Lower leg skin (tissue), 4 donors: ENCODE results near the gene LMNA. TPM values are rescaled to one million over a fixed set of nuclear protein-coding genes. Genes with fewer than 3 reads are reported as not detected.

Experiments
- DNase-seq, 2 donors: peaks; one replicate each; pipeline ENCODE4 v3.0.0-alpha.2; 2019; ENCODE audit warnings: low spot score in 2 of 2
- H3K4me3 ChIP-seq: fragments of 200-600 bp; sonication (generic); 2 replicates; pipeline ENCODE4 v1.5.1; 2017; ENCODE audit warnings: mild to moderate bottlenecking, low read depth; ENCODE audit not compliant: poor library complexity, severe bottlenecking
- POLR2A ChIP-seq, 2 donors: fragments of 450-650 bp; IDR thresholded peaks; one replicate each; pipeline ENCODE4 v1.6.1; 2016 to 2017; ENCODE audit warnings: antibody characterized with exemption in 2 of 2, mild to moderate bottlenecking in 1 of 2, moderate library complexity in 1 of 2
- WGBS, 2 donors: methylation state at CpG; one replicate each; pipeline ENCODE4 v1.1.5; 2018; 5-methylcytosine and 5-hydroxymethylcytosine counted together
- intact Hi-C: fragments of 100-400 bp; cut with DNase I; formaldehyde crosslinking; loops from one replicate; pipeline ENCODE4 v1.15.0; 2023; ENCODE audit warnings: low total_unique reads
- total RNA-seq, 4 donors: library from RNA; depleted of rRNA; stranded (reverse); fragments of >200 nt; gene quantifications; one replicate each; pipeline ENCODE4 v1.1.0, GENCODE V29; 2016
- TF ChIP-seq, protein P1 (sequence below), 3 donors: fragments of 450-650 bp; IDR thresholded peaks; one replicate each; pipeline ENCODE4 v1.5.1; 2016; ENCODE audit warnings: antibody characterized with exemption in 3 of 3, mild to moderate bottlenecking in 3 of 3, moderate library complexity in 2 of 3

Gene LMNA
- total RNA-seq, 4 donors from 2014 or later: 530 to 611 (median 555) TPM

DNA sequence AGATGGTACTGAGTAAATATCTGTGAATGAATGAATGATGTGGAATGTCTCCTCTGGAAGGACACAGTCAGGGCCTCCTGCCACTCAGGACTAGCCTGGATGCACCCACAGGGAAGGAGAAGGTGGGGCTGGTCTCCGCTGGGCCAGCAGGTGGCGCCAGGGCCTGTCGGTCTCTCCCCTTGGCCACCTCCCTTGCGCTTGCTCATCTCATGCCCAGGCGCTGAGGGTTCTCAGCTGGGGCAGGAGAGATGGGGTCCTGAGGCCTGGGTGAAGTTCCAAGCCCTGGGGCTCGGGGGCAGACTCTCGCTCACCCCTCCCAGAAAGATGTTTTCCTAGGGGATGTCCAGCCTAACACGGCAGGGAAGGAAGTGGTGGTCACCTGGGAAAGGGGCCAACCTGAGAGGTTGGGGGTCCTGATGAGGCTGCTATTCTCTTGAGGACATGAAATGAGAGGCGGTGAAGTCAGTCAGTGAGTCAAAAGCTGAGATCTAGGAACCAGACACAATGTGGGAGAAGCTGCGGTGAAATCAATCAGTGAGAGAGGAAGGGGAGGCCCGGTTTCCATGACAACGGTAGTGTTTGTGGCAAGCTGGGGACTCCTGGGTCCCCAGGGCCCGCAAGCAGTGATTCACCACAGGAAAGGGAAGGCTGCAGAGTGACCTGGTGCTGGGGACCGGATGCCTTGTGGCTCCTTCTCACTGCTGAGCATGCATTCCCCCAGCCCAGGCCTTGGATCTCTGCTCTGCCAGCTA lies 17.7 kb upstream of the LMNA start:
- peak; percentile 92 to 98 for DNase-seq
- no peak overlapping the region for H3K4me3 ChIP-seq
- TF ChIP-seq, protein P1, sequence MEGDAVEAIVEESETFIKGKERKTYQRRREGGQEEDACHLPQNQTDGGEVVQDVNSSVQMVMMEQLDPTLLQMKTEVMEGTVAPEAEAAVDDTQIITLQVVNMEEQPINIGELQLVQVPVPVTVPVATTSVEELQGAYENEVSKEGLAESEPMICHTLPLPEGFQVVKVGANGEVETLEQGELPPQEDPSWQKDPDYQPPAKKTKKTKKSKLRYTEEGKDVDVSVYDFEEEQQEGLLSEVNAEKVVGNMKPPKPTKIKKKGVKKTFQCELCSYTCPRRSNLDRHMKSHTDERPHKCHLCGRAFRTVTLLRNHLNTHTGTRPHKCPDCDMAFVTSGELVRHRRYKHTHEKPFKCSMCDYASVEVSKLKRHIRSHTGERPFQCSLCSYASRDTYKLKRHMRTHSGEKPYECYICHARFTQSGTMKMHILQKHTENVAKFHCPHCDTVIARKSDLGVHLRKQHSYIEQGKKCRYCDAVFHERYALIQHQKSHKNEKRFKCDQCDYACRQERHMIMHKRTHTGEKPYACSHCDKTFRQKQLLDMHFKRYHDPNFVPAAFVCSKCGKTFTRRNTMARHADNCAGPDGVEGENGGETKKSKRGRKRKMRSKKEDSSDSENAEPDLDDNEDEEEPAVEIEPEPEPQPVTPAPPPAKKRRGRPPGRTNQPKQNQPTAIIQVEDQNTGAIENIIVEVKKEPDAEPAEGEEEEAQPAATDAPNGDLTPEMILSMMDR (IDR thresholded peaks at IDR 0.05): peak in 2 of 3 donors; percentile 77 to 94
- TF ChIP-seq POLR2A (IDR thresholded peaks at IDR 0.05): no peak
- WGBS, 2 donors: 5 to 24% methylated on average over 8 to 14 of the region's 14 CpGs
- intact Hi-C loops: no loop called here

- intact Hi-C loops: no loop called here
- TF ChIP-seq POLR2A (IDR thresholded peaks at IDR 0.05): no peak
- TF ChIP-seq, protein P1 (IDR thresholded peaks at IDR 0.05): no peak
- no peak for DNase-seq
- H3K4me3 ChIP-seq: no peak overlapping the region
- WGBS, 2 donors: 67 to 88% methylated on average over 6 to 9 of the region's 9 CpGs
Observed at GRCh38 chr1:156097499-156098178, 16.9 kb upstream of the LMNA start.

- no peak for TF ChIP-seq POLR2A (IDR thresholded peaks at IDR 0.05)
- intact Hi-C loops: no loop called here
- no peak overlapping the region for H3K4me3 ChIP-seq
- WGBS, 2 donors: 42 to 48% methylated on average over 2 of the region's 2 CpGs
- DNase-seq: no peak
Observed at GRCh38 chr1:156098784-156099183, 15.7 kb upstream of the LMNA start.

GRCh38 chr1:156099282-156099681 lies 15.2 kb upstream of the LMNA start:
- no peak for DNase-seq
- no peak overlapping the region for H3K4me3 ChIP-seq
- intact Hi-C loops: no loop called here
- TF ChIP-seq, protein P1 (IDR thresholded peaks at IDR 0.05): no peak
- no peak for TF ChIP-seq POLR2A (IDR thresholded peaks at IDR 0.05)
- WGBS, 2 donors: 72 to 82% methylated on average over 3 of the region's 3 CpGs

DNA sequence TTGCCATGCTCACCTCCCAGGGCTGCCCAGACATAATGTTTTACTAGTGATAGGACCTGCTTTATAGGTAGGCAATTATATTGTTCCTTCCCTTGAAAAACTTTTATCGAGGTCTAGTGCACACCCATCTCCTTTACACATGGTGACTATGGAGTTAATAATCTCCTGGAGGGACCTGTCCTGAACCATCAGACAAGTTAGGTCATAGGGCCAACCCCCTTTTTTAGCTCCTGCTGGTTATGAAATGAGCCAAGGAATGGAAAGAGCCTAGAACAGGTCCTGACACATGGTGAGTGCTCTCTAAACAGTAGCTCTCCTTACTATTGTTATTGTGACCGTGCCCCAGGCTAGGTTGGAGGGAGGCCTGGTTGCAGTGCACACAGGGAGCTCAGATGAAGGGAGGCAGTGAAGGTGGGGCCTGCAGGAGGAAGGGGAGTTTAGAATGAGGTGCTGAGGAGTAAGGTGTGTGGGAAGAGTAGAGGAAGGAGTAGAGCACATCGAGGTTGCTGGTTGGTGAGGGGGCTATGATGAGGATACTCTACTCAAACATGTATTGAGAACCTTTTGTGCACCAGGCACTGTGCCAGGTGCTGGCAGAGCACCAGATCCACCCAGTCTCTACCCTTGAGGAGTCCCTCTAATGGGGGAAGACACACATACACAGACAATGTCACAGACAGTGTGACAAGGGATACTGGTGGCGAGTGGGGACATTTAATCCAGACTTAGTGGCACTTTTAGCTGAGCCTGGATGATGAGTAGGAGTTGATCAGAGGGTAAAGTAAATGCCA lies 14.1 kb upstream of the LMNA start:
- TF ChIP-seq, protein P1 (IDR thresholded peaks at IDR 0.05): no peak
- TF ChIP-seq POLR2A (IDR thresholded peaks at IDR 0.05): no peak
- intact Hi-C loops: no loop called here
- WGBS, 2 donors: 37 to 46% methylated on average over 4 of the region's 4 CpGs
- H3K4me3 ChIP-seq: no peak overlapping the region
- DNase-seq: no peak

DNA sequence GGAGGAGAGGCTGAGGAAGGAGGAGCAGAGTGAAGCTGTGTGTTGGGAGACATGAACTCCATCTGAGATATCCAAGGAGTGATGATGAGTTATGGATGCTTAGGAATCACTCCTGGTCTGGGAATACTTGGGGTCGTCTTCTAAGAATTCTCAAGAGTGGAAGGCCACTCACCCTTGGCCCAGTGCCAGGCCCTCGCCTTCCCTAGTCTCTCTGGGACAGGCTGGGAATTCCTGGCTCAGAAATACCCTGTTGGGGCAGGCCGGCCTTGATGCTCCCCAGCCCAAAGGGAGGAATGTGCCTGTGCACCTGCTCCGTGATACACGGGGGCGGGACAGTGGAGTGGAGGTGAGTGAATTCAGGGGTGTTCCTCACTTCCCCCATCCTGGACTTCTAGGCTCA lies 12.6 kb upstream of the LMNA start:
- TF ChIP-seq, protein P1 (IDR thresholded peaks at IDR 0.05): no peak
- no peak for TF ChIP-seq POLR2A (IDR thresholded peaks at IDR 0.05)
- no peak overlapping the region for H3K4me3 ChIP-seq
- DNase-seq: no peak
- intact Hi-C loops: no loop called here
- 41 to 50% methylated on average over 6 of the region's 6 CpGs for WGBS, 2 donors
